Right cardiac atrium (tissue), 5 donors: Measurements from ENCODE around the gene OSTF1. TPM values are rescaled to one million over a fixed set of nuclear protein-coding genes. Genes with fewer than 3 reads are reported as not detected.
A peak's percentile ranks its signal among the peaks of the same experiment; 100 is the strongest.

Source experiments
- ATAC-seq, 2 donors: fragments of 200-7000 bp; cut with Tn5 transposase; one replicate each; pipeline versions ENCODE4 v1.8.0 to v1.9.1; 2020; ENCODE audit warnings: moderate library complexity in 2 of 2, mild to moderate bottlenecking in 1 of 2
- DNase-seq, 3 donors: peaks; one replicate each; pipeline ENCODE4 v3.0.0-alpha.2; 2020
- H3K27ac ChIP-seq: one replicate; pipeline ENCODE4 v1.5.1; 2013; ENCODE audit warnings: mild to moderate bottlenecking, low read length, control low read depth, moderate library complexity
- H3K27me3 ChIP-seq: one replicate; pipeline ENCODE4 v1.6.1; 2013; ENCODE audit not compliant: control insufficient read depth, insufficient read depth
- H3K4me1 ChIP-seq: one replicate; pipeline ENCODE4 v1.6.1; 2013; ENCODE audit warnings: low read length; ENCODE audit not compliant: control insufficient read depth, insufficient read depth
- H3K4me3 ChIP-seq: one replicate; pipeline ENCODE4 v1.5.1; 2013; ENCODE audit warnings: low read length, control low read depth
- H3K9me3 ChIP-seq: one replicate; pipeline ENCODE4 v1.6.1; 2013; ENCODE audit warnings: low read length; ENCODE audit not compliant: control insufficient read depth
- WGBS: extraction: QIAGEN DNeasy Blood & Tissue Kit; methylation state at CpG from one replicate; pipeline ENCODE4 v1.1.7; 2013; 5-methylcytosine and 5-hydroxymethylcytosine counted together
- intact Hi-C, 4 donors: fragments of 100-400 bp; cut with DNase I; formaldehyde crosslinking; loops; one replicate each; pipeline versions ENCODE4 v1.11.0 to v1.14.0; 2022 to 2023
- polyA plus RNA-seq: library from polyadenylated mRNA; stranded (reverse); fragments of 200-250 nt; gene quantifications from one replicate; pipeline ENCODE4 v1.2.3, GENCODE V29; 2013
- total RNA-seq, 4 donors: library from RNA; stranded (reverse); fragmentation: NEBNext Ultra II Directional; extraction: Animal tissue kit (Norgen Biotek cat#: 25700); gene quantifications; one replicate each; pipeline ENCODE4 v1.2.1, GENCODE V29; 2021
- donor health status: healthy with polysubstance abuse.
- donor health status: DM: no; HTN: yes; CAD: no.
- donor health status: DM: no; HTN: no; CAD: no.
- donor health status: DM: no; HTN: yes; CAD: no; lungs with severe emphysema.
- donor health status: DM: yes; HTN: yes; CAD: no.

The OSTF1 gene
- total and polyA plus RNA-seq, 5 donors, result 26.4 to 35.2 (median 30.1) TPM

GRCh38 chr9:75167281-75167680 is 79.0 kb downstream of the OSTF1 start:
- DNase-seq (no peak), ATAC-seq (no peak)
- Histone ChIP-seq H3K4me3 (no peak overlapping the region), H3K4me1 (no peaks in the 10 kb centered on the region), H3K27ac (no peak overlapping the region), H3K9me3 (no peaks in the 10 kb centered on the region), H3K27me3 (no peaks in the 10 kb centered on the region)
- intact Hi-C loops, result no loop called here
- 76% methylated on average over 1 of the region's 1 CpG for WGBS

- Histone ChIP-seq H3K4me3 (no peak overlapping the region), H3K4me1 (no peaks in the 10 kb centered on the region), H3K27ac (no peak overlapping the region), H3K9me3 (no peaks in the 10 kb centered on the region), H3K27me3 (no peaks in the 10 kb centered on the region)
- no peak for ATAC-seq
- 55% methylated on average over 2 of the region's 2 CpGs for WGBS
- no peak for DNase-seq
- intact Hi-C loops, result no loop called here
Measured at GRCh38 chr9:75168270-75169178, 80.2 kb downstream of the OSTF1 start.

DNA sequence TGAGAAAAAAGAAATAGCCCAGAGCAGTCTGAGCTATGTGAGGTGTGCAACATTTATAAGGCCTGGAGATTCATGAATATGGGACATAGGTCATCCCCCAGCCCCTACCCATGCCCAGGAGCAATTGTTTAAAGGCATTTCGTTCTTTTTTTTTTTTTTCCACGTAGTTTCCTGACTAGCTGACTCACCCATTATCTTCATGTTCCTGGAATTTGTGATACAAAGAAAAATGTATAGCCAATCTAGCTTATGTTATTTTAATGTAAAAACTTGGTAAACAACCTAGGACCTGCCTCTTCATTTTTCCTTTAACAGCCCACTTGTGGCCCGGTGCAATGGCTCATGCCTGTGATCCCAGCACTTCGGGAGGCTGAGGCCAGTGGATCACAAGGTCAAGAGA is 81.3 kb downstream of the OSTF1 start:
- DNase-seq (no peak), ATAC-seq (peak in 1 of 2 donors; percentile 78)
- no peaks in the 10 kb centered on the region for H3K4me1 ChIP-seq
- H3K27ac ChIP-seq, result peak overlapping the region; percentile 45
- H3K9me3 ChIP-seq, result no peaks in the 10 kb centered on the region
- no peaks in the 10 kb centered on the region for H3K27me3 ChIP-seq
- intact Hi-C loops, result no loop called here
- 49% methylated on average over 4 of the region's 4 CpGs for WGBS
- no peak overlapping the region for H3K4me3 ChIP-seq

GRCh38 chr9:75170898-75171360 is 82.6 kb downstream of the OSTF1 start:
- H3K27ac ChIP-seq, result no peak overlapping the region
- H3K9me3 ChIP-seq, result no peaks in the 10 kb centered on the region
- no peak for ATAC-seq
- no peak for DNase-seq
- H3K4me3 ChIP-seq, result no peak overlapping the region
- no peaks in the 10 kb centered on the region for H3K27me3 ChIP-seq
- 92% methylated on average over 2 of the region's 2 CpGs for WGBS
- H3K4me1 ChIP-seq, result no peaks in the 10 kb centered on the region
- intact Hi-C loops, result no loop called here

DNA sequence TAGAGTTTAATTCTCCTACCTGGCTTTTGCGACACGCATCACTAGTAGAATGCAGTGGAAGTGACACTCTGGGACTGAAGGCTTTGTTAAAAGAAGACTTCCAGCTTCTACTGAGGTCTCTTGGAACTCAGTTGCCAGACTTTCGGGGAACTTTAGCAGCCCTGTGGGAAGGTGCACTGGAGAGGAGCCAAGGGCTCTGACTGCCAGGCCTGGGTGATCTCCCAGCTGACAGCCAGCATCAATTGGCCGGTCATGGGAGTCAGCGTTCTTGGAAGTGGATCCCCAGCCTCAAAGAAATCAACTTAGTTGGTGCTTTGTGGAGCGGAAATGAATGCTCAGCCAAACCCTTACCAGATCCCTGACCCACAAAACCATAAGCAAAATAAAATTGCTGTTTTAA is 87.1 kb downstream of the OSTF1 start:
- intact Hi-C loops, result no loop called here
- WGBS, result 81% methylated on average over 6 of the region's 6 CpGs
- Histone ChIP-seq H3K4me3 (no peak overlapping the region), H3K27me3 (no peaks in the 10 kb centered on the region), H3K9me3 (no peaks in the 10 kb centered on the region), H3K4me1 (no peaks in the 10 kb centered on the region), H3K27ac (no peak overlapping the region)
- DNase-seq, result no peak
- ATAC-seq, result no peak

GRCh38 chr9:75176037-75176436 is 87.7 kb downstream of the OSTF1 start:
- Histone ChIP-seq H3K4me3 (no peak overlapping the region), H3K27me3 (no peaks in the 10 kb centered on the region), H3K4me1 (no peaks in the 10 kb centered on the region), H3K27ac (no peak overlapping the region), H3K9me3 (no peaks in the 10 kb centered on the region)
- DNase-seq (no peak), ATAC-seq (no peak)
- intact Hi-C loops, result no loop called here

- no peaks in the 10 kb centered on the region for H3K27me3 ChIP-seq
- H3K4me1 ChIP-seq, result no peaks in the 10 kb centered on the region
- WGBS, result 74% methylated on average over 1 of the region's 1 CpG
- intact Hi-C loops, result no loop called here
- H3K27ac ChIP-seq, result no peak overlapping the region
- H3K9me3 ChIP-seq, result no peaks in the 10 kb centered on the region
- ATAC-seq, result no peak
- H3K4me3 ChIP-seq, result no peak overlapping the region
- no peak for DNase-seq
Measured at GRCh38 chr9:75181750-75182149, 93.4 kb downstream of the OSTF1 start.

- Histone ChIP-seq H3K4me3 (no peak overlapping the region), H3K9me3 (no peaks in the 10 kb centered on the region), H3K4me1 (no peaks in the 10 kb centered on the region), H3K27ac (no peak overlapping the region), H3K27me3 (no peaks in the 10 kb centered on the region)
- no peak for DNase-seq
- no peak for ATAC-seq
- 92% methylated on average over 9 of the region's 9 CpGs for WGBS
- intact Hi-C loops, result no loop called here
Measured at GRCh38 chr9:75183306-75183705, 95.0 kb downstream of the OSTF1 start.

- H3K27ac ChIP-seq, result no peak overlapping the region
- H3K9me3 ChIP-seq, result no peaks in the 10 kb centered on the region
- WGBS, result 65% methylated on average over 3 of the region's 3 CpGs
- intact Hi-C loops, result no loop called here
- H3K4me3 ChIP-seq, result no peak overlapping the region
- DNase-seq (no peak), ATAC-seq (no peak)
- H3K27me3 ChIP-seq, result no peaks in the 10 kb centered on the region
- no peaks in the 10 kb centered on the region for H3K4me1 ChIP-seq
Measured at GRCh38 chr9:75184471-75184870, 96.2 kb downstream of the OSTF1 start.

DNA sequence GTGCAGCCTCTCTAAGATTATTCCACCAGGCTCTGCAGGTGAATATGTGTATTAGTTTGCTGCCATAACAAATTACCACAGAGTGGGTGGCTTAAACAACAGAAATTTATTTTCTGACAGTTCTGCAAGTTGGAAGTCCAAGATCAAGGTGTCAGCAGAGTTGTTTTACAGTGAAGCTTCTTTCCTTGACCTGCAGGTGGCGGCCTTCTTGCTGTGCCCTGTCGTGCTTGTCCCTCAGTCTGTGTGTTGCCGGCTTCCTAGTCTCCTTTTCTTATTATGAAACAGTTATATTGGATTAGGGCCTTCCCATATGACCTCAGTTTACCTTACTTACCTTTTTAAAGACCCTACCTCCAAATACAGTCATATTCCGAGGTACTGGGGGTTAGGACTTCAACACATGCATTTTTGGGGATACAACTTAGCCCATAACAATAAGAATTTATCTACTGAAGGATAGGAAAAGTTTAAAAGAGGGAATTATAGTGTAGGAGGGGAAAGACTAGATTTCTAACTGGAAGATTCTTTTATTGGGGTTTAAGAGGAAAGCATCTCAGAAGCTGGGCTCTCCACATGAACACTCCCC is 97.4 kb downstream of the OSTF1 start:
- no peak for ATAC-seq
- no peaks in the 10 kb centered on the region for H3K9me3 ChIP-seq
- H3K4me1 ChIP-seq, result no peaks in the 10 kb centered on the region
- 49% methylated on average over 4 of the region's 4 CpGs for WGBS
- H3K4me3 ChIP-seq, result no peak overlapping the region
- DNase-seq, result peak in 1 of 3 donors; percentile 19
- intact Hi-C loops, result no loop called here
- no peaks in the 10 kb centered on the region for H3K27me3 ChIP-seq
- no peak overlapping the region for H3K27ac ChIP-seq

- ATAC-seq (no peak), DNase-seq (no peak)
- intact Hi-C loops, result no loop called here
- Histone ChIP-seq H3K27me3 (no peaks in the 10 kb centered on the region), H3K9me3 (no peaks in the 10 kb centered on the region), H3K4me1 (no peaks in the 10 kb centered on the region), H3K4me3 (no peak overlapping the region), H3K27ac (no peak overlapping the region)
- WGBS, result 27% methylated on average over 4 of the region's 4 CpGs
Measured at GRCh38 chr9:75186767-75187380, 98.6 kb downstream of the OSTF1 start.
